Hypothalamus (tissue), 51 donors: ENCODE measurements around the gene CHRM5.

Source experiments
- DNase-seq, 51 donors: peaks; one replicate each; lab custom pipeline; 2025; lab: John Stamatoyannopoulos, UW

CHRM5 gene

GRCh38 chr15:34078900-34079299 lies 110.6 kb downstream of the CHRM5 start:
- DNase-seq = no peak

GRCh38 chr15:34079904-34080303 lies 111.6 kb downstream of the CHRM5 start:
- no peak for DNase-seq

- peak in 18 of 51 donors; percentile 1 to 35 (median 8) for DNase-seq
Measured at GRCh38 chr15:34084086-34084485, 115.8 kb downstream of the CHRM5 start.

- DNase-seq = no peak
Measured at GRCh38 chr15:34085746-34086145, 117.4 kb downstream of the CHRM5 start.

GRCh38 chr15:34099914-34100313 lies 131.6 kb downstream of the CHRM5 start:
- DNase-seq = no peak

GRCh38 chr15:34101366-34102174 lies 133.3 kb downstream of the CHRM5 start, which contains the start of the genes EMC7 and PGBD4:
TSS of gene EMC7 (minus strand) at chr15:34101862. CDS start at chr15:34101839, 23 bp downstream.
TSS of gene PGBD4 (plus strand) at chr15:34102083. CDS start at chr15:34102532, 449 bp downstream.
- peak; percentile 82 to 99 (median 97) for DNase-seq

- no peak for DNase-seq
Measured at GRCh38 chr15:34102175-34102925, 134.1 kb downstream of the CHRM5 start.

GRCh38 chr15:34106423-34106822 lies 138.1 kb downstream of the CHRM5 start:
- DNase-seq = no peak

- no peak for DNase-seq
Measured at GRCh38 chr15:34107315-34107714, 139.0 kb downstream of the CHRM5 start.

GRCh38 chr15:34109797-34110663 lies 141.7 kb downstream of the CHRM5 start:
- no peak for DNase-seq

- no peak for DNase-seq
Measured at GRCh38 chr15:34111488-34111887, 143.2 kb downstream of the CHRM5 start.

GRCh38 chr15:34114215-34114614 lies 145.9 kb downstream of the CHRM5 start:
- no peak for DNase-seq

GRCh38 chr15:34114739-34115138 lies 146.4 kb downstream of the CHRM5 start:
- DNase-seq = no peak

GRCh38 chr15:34116620-34117019 lies 148.3 kb downstream of the CHRM5 start:
- DNase-seq = no peak
